H1 (cell line): Measurements from ENCODE around the gene LDLRAD4. TPM values are rescaled to one million over a fixed set of nuclear protein-coding genes. Genes with fewer than 3 reads are reported as not detected.

Experiments
- CTCF ChIA-PET: fragments of 300-600 bp; sonication (Branson Sonifier 250); formaldehyde crosslinking; loops from one replicate; lab custom pipeline; 2021; ENCODE audit not compliant: partially characterized antibody; lab: Charles Lee
- POLR2A ChIA-PET: fragments of 300-600 bp; sonication (Branson Sonifier 250); formaldehyde crosslinking; loops from one replicate; lab custom pipeline; 2021; ENCODE audit warnings: inconsistent platforms; ENCODE audit not compliant: partially characterized antibody; lab: Charles Lee
- DNase-seq, 2 experiments: peaks; one replicate each; pipeline versions ENCODE4 v3.0.0 to v3.0.0-alpha.2; 2010 to 2022; ENCODE audit warnings: low spot score in 2 of 2, low read depth in 1 of 2, mixed read lengths in 1 of 2
- FAIRE-seq: peaks from 2 replicates; lab custom pipeline; 2011; peaks lifted over from hg19 to GRCh38; lab: Jason Lieb, UNC
- H2AFZ ChIP-seq: 2 replicates; pipeline ENCODE4 v1.8.1; 2012; ENCODE audit warnings: low read length, inconsistent platforms
- H2AK5ac ChIP-seq: 2 replicates; pipeline ENCODE4 v1.6.1; 2013; ENCODE audit warnings: low read depth, low read length
- H2BK120ac ChIP-seq: replicated peaks from 2 replicates; pipeline ENCODE3; 2013; ENCODE audit warnings: low read depth, low read length, inconsistent platforms
- H2BK12ac ChIP-seq: 2 replicates; pipeline ENCODE4 v1.6.1; 2013; ENCODE audit warnings: low read depth, low read length
- H2BK15ac ChIP-seq: 2 replicates; pipeline ENCODE4 v1.6.1; 2013; ENCODE audit warnings: low read length
- H2BK20ac ChIP-seq: 2 replicates; pipeline ENCODE4 v1.6.1; 2013; ENCODE audit warnings: low read length
- H2BK5ac ChIP-seq: 2 replicates; pipeline ENCODE4 v1.6.1; 2013; ENCODE audit warnings: low read depth, low read length
- H3K14ac ChIP-seq: 2 replicates; pipeline ENCODE4 v1.6.1; 2013; ENCODE audit warnings: inconsistent platforms; ENCODE audit not compliant: insufficient read length
- H3K18ac ChIP-seq: 2 replicates; pipeline ENCODE4 v1.6.1; 2013; ENCODE audit warnings: low read length; ENCODE audit errors: extremely low read depth
- H3K23ac ChIP-seq: 2 replicates; pipeline ENCODE4 v1.6.1; 2013; ENCODE audit warnings: inconsistent platforms; ENCODE audit not compliant: insufficient read length
- H3K23me2 ChIP-seq: 2 replicates; pipeline ENCODE4 v1.6.1; 2013; ENCODE audit warnings: low read depth, low read length
- H3K27ac ChIP-seq: 2 replicates; pipeline ENCODE4 v1.6.1; 2011; ENCODE audit warnings: low read depth, low read length, inconsistent platforms
- H3K27me3 ChIP-seq, 4 experiments: replicated peaks in 1 of 4; 1 replicate in 1 of 4; 2 replicates in 3 of 4; pipeline versions ENCODE4 v1.6.1 to v1.8.1; 2011 to 2013; ENCODE audit warnings: low read length in 3 of 4, mild to moderate bottlenecking in 3 of 4, inconsistent platforms in 2 of 4, mixed read lengths in 2 of 4, moderate library complexity in 1 of 4; ENCODE audit not compliant: control insufficient read depth in 3 of 4, insufficient read depth in 3 of 4; ENCODE audit errors: extremely low read depth in 1 of 4
- H3K36me3 ChIP-seq, 4 experiments: 2 replicates each; pipeline versions ENCODE4 v1.6.1 to v1.8.1; 2011 to 2013; ENCODE audit warnings: mild to moderate bottlenecking in 4 of 4, low read length in 3 of 4, moderate library complexity in 2 of 4, control low read depth in 1 of 4, inconsistent platforms in 1 of 4; ENCODE audit not compliant: insufficient read depth in 4 of 4, control insufficient read depth in 2 of 4
- H3K4ac ChIP-seq: replicated peaks from 2 replicates; pipeline ENCODE3; 2013; ENCODE audit warnings: low read length, low read depth, mixed read lengths, inconsistent platforms; ENCODE audit not compliant: insufficient read length
- H3K4me1 ChIP-seq, 4 experiments: replicated peaks in 1 of 4; 1 replicate in 1 of 4; 2 replicates in 3 of 4; pipeline versions ENCODE4 v1.6.1 to v1.8.1; 2011 to 2013; ENCODE audit warnings: low read length in 3 of 4, inconsistent platforms in 2 of 4, mixed read lengths in 1 of 4; ENCODE audit not compliant: insufficient read depth in 4 of 4, control insufficient read depth in 3 of 4
- H3K4me2 ChIP-seq, 2 experiments: 2 replicates each; pipeline versions ENCODE4 v1.6.1 to v1.8.1; 2011 to 2013; ENCODE audit warnings: low read depth in 2 of 2, low read length in 2 of 2, control low read depth in 1 of 2, inconsistent platforms in 1 of 2, mild to moderate bottlenecking in 1 of 2; ENCODE audit not compliant: insufficient read depth in 1 of 2
- H3K4me3 ChIP-seq, 4 experiments: fragments of 200-600, 300-600 bp in 1 of 4; sonication (generic), shearing (Covaris generic), sonication (Bioruptor Twin) in 1 of 4; 2 replicates each; pipeline versions ENCODE4 v1.5.1 to v1.8.1; 2011 to 2016; ENCODE audit warnings: low read length in 4 of 4, low read depth in 3 of 4, control low read depth in 2 of 4, inconsistent platforms in 2 of 4, mild to moderate bottlenecking in 2 of 4, mixed read lengths in 1 of 4, moderate library complexity in 1 of 4; ENCODE audit not compliant: insufficient read depth in 2 of 4; ENCODE audit errors: extremely low read depth in 1 of 4
- H3K56ac ChIP-seq: replicated peaks from 2 replicates; pipeline ENCODE3; 2013; ENCODE audit warnings: low read depth, mild to moderate bottlenecking, mixed read lengths, low read length, inconsistent platforms; ENCODE audit not compliant: insufficient read length
- H3K79me1 ChIP-seq: 2 replicates; pipeline ENCODE4 v1.6.1; 2013; ENCODE audit warnings: low read depth, low read length, control low read depth
- H3K79me2 ChIP-seq, 2 experiments: 2 replicates each; pipeline versions ENCODE4 v1.6.1 to v1.8.1; 2012 to 2013; ENCODE audit warnings: low read length in 2 of 2, mild to moderate bottlenecking in 2 of 2, inconsistent platforms in 1 of 2; ENCODE audit not compliant: insufficient read depth in 2 of 2, control insufficient read depth in 1 of 2
- H3K9ac ChIP-seq, 4 experiments: replicated peaks in 1 of 4; 1 replicate in 1 of 4; 2 replicates in 3 of 4; pipeline versions ENCODE4 v1.6.1 to v1.8.1; 2011 to 2013; ENCODE audit warnings: low read depth in 3 of 4, low read length in 3 of 4, control low read depth in 2 of 4, mild to moderate bottlenecking in 2 of 4, moderate library complexity in 2 of 4, inconsistent platforms in 1 of 4; ENCODE audit errors: extremely low read depth in 1 of 4
- H3K9me3 ChIP-seq, 2 experiments: 2 replicates each; pipeline versions ENCODE4 v1.6.1 to v1.8.1; 2012 to 2013; ENCODE audit warnings: mild to moderate bottlenecking in 2 of 2, moderate library complexity in 2 of 2, control low read depth in 1 of 2, inconsistent platforms in 1 of 2, low read depth in 1 of 2, low read length in 1 of 2, mixed read lengths in 1 of 2; ENCODE audit not compliant: insufficient read depth in 2 of 2
- H4K20me1 ChIP-seq, 2 experiments: replicated peaks in 1 of 2; 2 replicates each; pipeline versions ENCODE3 to v1.8.1; 2011 to 2013; ENCODE audit warnings: inconsistent platforms in 2 of 2, low read length in 2 of 2, mild to moderate bottlenecking in 1 of 2; ENCODE audit not compliant: insufficient read depth in 2 of 2, control insufficient read depth in 1 of 2
- H4K5ac ChIP-seq: 2 replicates; pipeline ENCODE4 v1.6.1; 2013; ENCODE audit warnings: low read length, low read depth, mixed read lengths, inconsistent platforms; ENCODE audit not compliant: insufficient read length
- H4K8ac ChIP-seq: 2 replicates; pipeline ENCODE4 v1.8.0; 2013; ENCODE audit warnings: mild to moderate bottlenecking, moderate library complexity, low read length, inconsistent platforms; ENCODE audit not compliant: insufficient read depth; ENCODE audit errors: extremely low read depth
- H4K91ac ChIP-seq: replicated peaks from 2 replicates; pipeline ENCODE3; 2013; ENCODE audit warnings: low read length, mixed read lengths, inconsistent platforms; ENCODE audit not compliant: insufficient read length
- BACH1 ChIP-seq: IDR thresholded peaks from 2 replicates; pipeline ENCODE4 v1.6.1; 2012; ENCODE audit warnings: low read length, improper control_type of control experiment
- CBX8 ChIP-seq: fragments of 300-800, 300-1000 bp; sonication (generic); IDR thresholded peaks from 2 replicates; pipeline ENCODE4 v1.7.1; 2016; ENCODE audit warnings: low read depth, low read length, borderline replicate concordance
- JUN ChIP-seq: IDR thresholded peaks from 2 replicates; pipeline ENCODE4 v1.6.1; 2011; ENCODE audit warnings: low read depth, mild to moderate bottlenecking, improper control_type of control experiment, low read length
- KDM4A ChIP-seq: IDR thresholded peaks from one replicate; pipeline ENCODE4 v1.7.1; 2012; ENCODE audit warnings: low read depth, mild to moderate bottlenecking, moderate library complexity, low read length, inconsistent platforms; ENCODE audit not compliant: severe bottlenecking
- NANOG ChIP-seq: IDR thresholded peaks from 2 replicates; pipeline ENCODE4 v1.6.1; 2011; ENCODE audit warnings: low read length, low read depth, mild to moderate bottlenecking, inconsistent platforms; ENCODE audit not compliant: insufficient read depth, poor library complexity, severe bottlenecking
- POLR2A ChIP-seq, 2 experiments: IDR thresholded peaks; 1 replicate in 1 of 2; 2 replicates in 1 of 2; pipeline ENCODE4 v1.6.1; 2011; ENCODE audit warnings: low read depth in 2 of 2, low read length in 2 of 2, mild to moderate bottlenecking in 2 of 2; ENCODE audit errors: control extremely low read depth in 1 of 2
- RXRA ChIP-seq: IDR thresholded peaks from 2 replicates; pipeline ENCODE4 v1.6.1; 2011; ENCODE audit warnings: low read depth, mild to moderate bottlenecking, low read length, moderate library complexity; ENCODE audit not compliant: insufficient read depth
- SRF ChIP-seq: IDR thresholded peaks from 2 replicates; pipeline ENCODE4 v1.6.1; 2011; ENCODE audit warnings: mild to moderate bottlenecking, low read depth, low read length, moderate library complexity
- SUZ12 ChIP-seq: fragments of 200-600 bp; sonication (generic); IDR thresholded peaks from 2 replicates; pipeline ENCODE4 v1.6.1; 2012; ENCODE audit warnings: mild to moderate bottlenecking, inconsistent platforms, low read length, moderate library complexity, mixed read lengths
- TAF7 ChIP-seq: optimal IDR thresholded peaks from 2 replicates; pipeline ENCODE3; 2011; ENCODE audit warnings: low read depth, mild to moderate bottlenecking, inconsistent platforms, low read length, moderate library complexity, borderline replicate concordance
- TCF12 ChIP-seq: IDR thresholded peaks from 2 replicates; pipeline ENCODE4 v1.6.1; 2011; ENCODE audit warnings: low read depth, mild to moderate bottlenecking, low read length
- ZNF274 ChIP-seq: IDR thresholded peaks from 2 replicates; pipeline ENCODE4 v1.7.0; 2012; ENCODE audit warnings: low read length, borderline replicate concordance; ENCODE audit errors: extremely low read depth
- WGBS, 2 experiments: shearing (Covaris generic) in 1 of 2; methylation state at CpG; one replicate each; pipeline versions ENCODE4 v1.1.6 to v1.1.7; 2013 to 2015; ENCODE audit warnings: low lambda C conversion rate in 2 of 2, mixed read lengths in 2 of 2, inconsistent platforms in 1 of 2, low coverage in 1 of 2, missing lambda C conversion rate in 1 of 2; ENCODE audit not compliant: insufficient replicate concordance in 2 of 2, insufficient coverage in 1 of 2, insufficient read length in 1 of 2; ENCODE audit errors: extremely low coverage in 1 of 2, missing lambda C conversion rate in 1 of 2; 5-methylcytosine and 5-hydroxymethylcytosine counted together
- polyA plus RNA-seq, 7 experiments: library from polyadenylated mRNA; depleted of rRNA in 3 of 7; stranded (reverse) in 5 of 7; unstranded in 2 of 7; fragments of >200 nt in 5 of 7; fragments of 200-250 nt in 2 of 7; gene quantifications; 1 replicate in 5 of 7; 2 replicates in 1 of 7; 4 replicates in 1 of 7; pipeline versions ENCODE4 v1.2.1 to v1.2.3, GENCODE V29; 2011 to 2013; ENCODE audit warnings: missing spikeins in 2 of 7, mixed read lengths in 2 of 7
- total RNA-seq: library from RNA; stranded (reverse); fragmentation: NEBNext Ultra II Directional; extraction: Animal tissue kit (Norgen Biotek cat#: 25700); gene quantifications from 2 replicates; pipeline ENCODE4 v1.2.1, GENCODE V29; 2021

LDLRAD4 gene
- total and polyA plus RNA-seq, 2 of the 8 experiments (the other 6 are each of a cell fraction or from before 2014, with no cell fraction given): 0.77 to 1.4 TPM

- H2BK20ac ChIP-seq: no peak overlapping the region
- H3K9me3 ChIP-seq: no peaks in the 10 kb centered on the region
- POLR2A ChIA-PET: no interaction called here
Observed at GRCh38 chr18:13376298-13376840, 157.8 kb downstream of the LDLRAD4 start.

More at GRCh38 chr18:13376298-13376840, 157.8 kb downstream of the LDLRAD4 start:
- Histone ChIP-seq H2BK120ac (no peak overlapping the region), H4K5ac (no peak overlapping the region), H3K18ac (no peak overlapping the region), H3K4me2 (no peak overlapping the region), H2AK5ac (no peak overlapping the region), H2BK5ac (no peak overlapping the region), H3K56ac (no peak overlapping the region), H3K4me3 (no peak overlapping the region), H4K8ac (peak overlapping the region; percentile 53; the same call in 1 of the 2 replicates), H3K79me1 (no peaks in the 10 kb centered on the region), H3K79me2 (no peaks in the 10 kb centered on the region), H3K27ac (no peak overlapping the region), H2BK15ac (no peak overlapping the region), H3K27me3 (no peaks in the 10 kb centered on the region), H2BK12ac (no peak overlapping the region), H3K14ac (no peak overlapping the region), H4K20me1 (no peaks in the 10 kb centered on the region), H3K9ac (no peak overlapping the region)
- DNase-seq: no peak
- WGBS, 2 experiments: 92% methylated on average over 23 of the region's 23 CpGs; no CpG with 5 or more reads in 1 of the 2 experiments
- no peak for TF ChIP-seq BACH1
- no peak for TF ChIP-seq CBX8
- TF ChIP-seq ZNF274: no peak
- no peak for TF ChIP-seq KDM4A
- no peak for TF ChIP-seq POLR2A (IDR thresholded peaks at IDR 0.05; ENCODE audit: control extremely low read depth in 1 of 2, low read depth in 2 of 2, low read length in 2 of 2)
- TF ChIP-seq TAF7: no peak
- TF ChIP-seq TCF12: no peak
- TF ChIP-seq SUZ12: no peak
- no peak for TF ChIP-seq NANOG
- no peak for TF ChIP-seq RXRA
- TF ChIP-seq JUN: no peak
- no peak for TF ChIP-seq SRF
- TF ChIP-seq, all 59 proteins: peak for 0
- no peak for FAIRE-seq
- H3K4me1 ChIP-seq: no peaks in the 10 kb centered on the region; a peak in 3 of 7 replicates
- H2AFZ ChIP-seq: no peak overlapping the region
- no peak overlapping the region for H4K91ac ChIP-seq
- no peak overlapping the region for H3K4ac ChIP-seq
- no peak overlapping the region for H3K23ac ChIP-seq
- CTCF ChIA-PET: no interaction called here
- no peaks in the 10 kb centered on the region for H3K23me2 ChIP-seq
- H3K36me3 ChIP-seq: no peaks in the 10 kb centered on the region
